ENCODE results near the gene FBXO39. TPM values are rescaled to one million over a fixed set of nuclear protein-coding genes. Genes with fewer than 3 reads are reported as not detected.
"Not testable (repeated sequence)": the region's sequence is repeated elsewhere in the genome, so short reads cannot be mapped to it uniquely, and the experiment has no call there.

Gene FBXO39
- total RNA-seq, 1 experiment from 2014 or later: 0.87 TPM

- Histone ChIP-seq H3K9me3 (replicated peaks) (peaks cover 2% of the 10 kb centered on the region), H3K27ac (no peak overlapping the region), H3K4me3 (no peak overlapping the region), H3K4me1 (replicated peaks) (no peaks in the 10 kb centered on the region), H3K36me3 (peaks cover 70% of the 10 kb centered on the region), H3K27me3 (replicated peaks) (no peaks in the 10 kb centered on the region)
- no peak for DNase-seq (ENCODE audit: low read depth in 1 of 2, low spot score in 2 of 2)
Measured at GRCh38 chr17:6772016-6772415, 4.0 kb upstream of the FBXO39 start.

GRCh38 chr17:6774906-6775305, 1.1 kb upstream of the FBXO39 start:
- H3K36me3 ChIP-seq: peaks cover 45% of the 10 kb centered on the region
- not testable (repeated sequence) for DNase-seq (ENCODE audit: low read depth in 1 of 2, low spot score in 2 of 2); H3K4me1 ChIP-seq (replicated peaks); H3K9me3 ChIP-seq (replicated peaks); H3K27me3 ChIP-seq (replicated peaks); H3K27ac ChIP-seq; H3K4me3 ChIP-seq

GRCh38 chr17:6779411-6779810, 3.4 kb downstream of the FBXO39 start:
- no peak overlapping the region for H3K27ac ChIP-seq
- H3K36me3 ChIP-seq: peaks cover 4% of the 10 kb centered on the region
- H3K4me3 ChIP-seq: no peak overlapping the region
- H3K27me3 ChIP-seq (replicated peaks): no peaks in the 10 kb centered on the region
- no peaks in the 10 kb centered on the region; the same call in none of the 2 replicates for H3K9me3 ChIP-seq (replicated peaks)
- H3K4me1 ChIP-seq (replicated peaks): no peaks in the 10 kb centered on the region
- DNase-seq (ENCODE audit: low read depth in 1 of 2, low spot score in 2 of 2): no peak

- no peaks in the 10 kb centered on the region; the same call in none of the 2 replicates for H3K9me3 ChIP-seq (replicated peaks)
- H3K4me3 ChIP-seq: no peak overlapping the region
- no peaks in the 10 kb centered on the region for H3K4me1 ChIP-seq (replicated peaks)
- no peaks in the 10 kb centered on the region for H3K27me3 ChIP-seq (replicated peaks)
- H3K36me3 ChIP-seq: no peaks in the 10 kb centered on the region
- DNase-seq (ENCODE audit: low read depth in 1 of 2, low spot score in 2 of 2): no peak
- no peak overlapping the region for H3K27ac ChIP-seq
Measured at GRCh38 chr17:6780001-6780400, 4.0 kb downstream of the FBXO39 start.

GRCh38 chr17:6780886-6781285, 4.9 kb downstream of the FBXO39 start:
- H3K9me3 ChIP-seq (replicated peaks): no peaks in the 10 kb centered on the region; the same call in none of the 2 replicates
- no peak overlapping the region for H3K4me3 ChIP-seq
- H3K27ac ChIP-seq: no peak overlapping the region
- no peaks in the 10 kb centered on the region for H3K36me3 ChIP-seq
- H3K27me3 ChIP-seq (replicated peaks): no peaks in the 10 kb centered on the region
- H3K4me1 ChIP-seq (replicated peaks): no peaks in the 10 kb centered on the region
- no peak for DNase-seq (ENCODE audit: low read depth in 1 of 2, low spot score in 2 of 2)

GRCh38 chr17:6782244-6782643, 6.2 kb downstream of the FBXO39 start:
- no peaks in the 10 kb centered on the region; the same call in 1 of the 2 replicates for H3K9me3 ChIP-seq (replicated peaks)
- no peak for DNase-seq (ENCODE audit: low read depth in 1 of 2, low spot score in 2 of 2)
- H3K4me1 ChIP-seq (replicated peaks): no peaks in the 10 kb centered on the region
- H3K27ac ChIP-seq: no peak overlapping the region
- no peaks in the 10 kb centered on the region for H3K27me3 ChIP-seq (replicated peaks)
- no peak overlapping the region for H3K4me3 ChIP-seq
- H3K36me3 ChIP-seq: no peaks in the 10 kb centered on the region

- peak overlapping the region; percentile 9 for H3K4me3 ChIP-seq
- no peak overlapping the region for H3K27ac ChIP-seq
- H3K9me3 ChIP-seq (replicated peaks): no peaks in the 10 kb centered on the region
- no peaks in the 10 kb centered on the region for H3K4me1 ChIP-seq (replicated peaks)
- H3K36me3 ChIP-seq: no peaks in the 10 kb centered on the region
- peak in 1 of 2 experiments; percentile 52 for DNase-seq (ENCODE audit: low read depth in 1 of 2, low spot score in 2 of 2)
- no peaks in the 10 kb centered on the region for H3K27me3 ChIP-seq (replicated peaks)
Measured at GRCh38 chr17:6786618-6787017, 10.6 kb downstream of the FBXO39 start.

GRCh38 chr17:6787081-6787693, 11.2 kb downstream of the FBXO39 start:
- H3K27me3 ChIP-seq (replicated peaks): no peaks in the 10 kb centered on the region
- no peak for DNase-seq (ENCODE audit: low read depth in 1 of 2, low spot score in 2 of 2)
- peak overlapping the region; percentile 9 for H3K4me3 ChIP-seq

GRCh38 chr17:6789146-6789545, 13.1 kb downstream of the FBXO39 start:
- no peak for DNase-seq (ENCODE audit: low read depth in 1 of 2, low spot score in 2 of 2)
- no peaks in the 10 kb centered on the region for H3K27me3 ChIP-seq (replicated peaks)
- H3K27ac ChIP-seq: no peak overlapping the region
- H3K4me3 ChIP-seq: no peak overlapping the region
- no peaks in the 10 kb centered on the region for H3K36me3 ChIP-seq
- H3K4me1 ChIP-seq (replicated peaks): no peaks in the 10 kb centered on the region
- H3K9me3 ChIP-seq (replicated peaks): no peaks in the 10 kb centered on the region

More at GRCh38 chr17:6787081-6787693, 11.2 kb downstream of the FBXO39 start:
- H3K36me3 ChIP-seq: no peaks in the 10 kb centered on the region
- H3K9me3 ChIP-seq (replicated peaks): no peaks in the 10 kb centered on the region
- no peak overlapping the region for H3K27ac ChIP-seq
- no peaks in the 10 kb centered on the region for H3K4me1 ChIP-seq (replicated peaks)

- Histone ChIP-seq H3K27me3 (replicated peaks) (no peaks in the 10 kb centered on the region), H3K9me3 (replicated peaks) (no peaks in the 10 kb centered on the region), H3K4me1 (replicated peaks) (peaks cover 5% of the 10 kb centered on the region; the same call in 1 of the 2 replicates), H3K36me3 (no peaks in the 10 kb centered on the region), H3K27ac (no peak overlapping the region), H3K4me3 (no peak overlapping the region)
- DNase-seq (ENCODE audit: low read depth in 1 of 2, low spot score in 2 of 2): no peak
Measured at GRCh38 chr17:6793748-6794493, 17.9 kb downstream of the FBXO39 start.

- Histone ChIP-seq H3K27me3 (replicated peaks) (no peaks in the 10 kb centered on the region), H3K4me1 (replicated peaks) (peaks cover 5% of the 10 kb centered on the region; the same call in 1 of the 2 replicates), H3K27ac (no peak overlapping the region), H3K9me3 (replicated peaks) (no peaks in the 10 kb centered on the region), H3K4me3 (no peak overlapping the region), H3K36me3 (no peaks in the 10 kb centered on the region)
- DNase-seq (ENCODE audit: low read depth in 1 of 2, low spot score in 2 of 2): no peak
Measured at GRCh38 chr17:6796017-6796886, 20.2 kb downstream of the FBXO39 start.

- Histone ChIP-seq H3K4me1 (replicated peaks) (peaks cover 5% of the 10 kb centered on the region; the same call in 1 of the 2 replicates), H3K9me3 (replicated peaks) (no peaks in the 10 kb centered on the region), H3K27ac (no peak overlapping the region), H3K4me3 (no peak overlapping the region), H3K36me3 (no peaks in the 10 kb centered on the region), H3K27me3 (replicated peaks) (no peaks in the 10 kb centered on the region)
- peak in 1 of 2 experiments; percentile 6 for DNase-seq (ENCODE audit: low read depth in 1 of 2, low spot score in 2 of 2)
Measured at GRCh38 chr17:6796887-6797490, 21.0 kb downstream of the FBXO39 start.

GRCh38 chr17:6797718-6798351, 21.8 kb downstream of the FBXO39 start:
- Histone ChIP-seq H3K4me3 (no peak overlapping the region), H3K27me3 (replicated peaks) (no peaks in the 10 kb centered on the region), H3K36me3 (no peaks in the 10 kb centered on the region), H3K4me1 (replicated peaks) (peaks cover 5% of the 10 kb centered on the region; the same call in 1 of the 2 replicates), H3K27ac (no peak overlapping the region), H3K9me3 (replicated peaks) (no peaks in the 10 kb centered on the region)
- no peak for DNase-seq (ENCODE audit: low read depth in 1 of 2, low spot score in 2 of 2)
